SKM-1 treated with dmso at 0.1 percent for 144 hours (cell line): ENCODE measurements around the gene SGF29.
A peak's percentile ranks its signal among the peaks of the same experiment; 100 is the strongest.
"Not testable (repeated sequence)": the region's sequence is repeated elsewhere in the genome, so short reads cannot be mapped to it uniquely, and the experiment has no call there.

Experiments used
- DNase-seq: peaks from one replicate; lab custom pipeline; 2025; ENCODE audit not compliant: unreplicated experiment; lab: John Stamatoyannopoulos, UW

Gene SGF29

GRCh38 chr16:28532940-28533647 is 20.6 kb upstream of the SGF29 start:
- no peak for DNase-seq

GRCh38 chr16:28534542-28535373 is 19.0 kb upstream of the SGF29 start:
- DNase-seq: peak; percentile 97

- DNase-seq: no peak
Measured at GRCh38 chr16:28537076-28537475, 16.6 kb upstream of the SGF29 start.

GRCh38 chr16:28537964-28538732 is 15.6 kb upstream of the SGF29 start:
- DNase-seq: no peak

- DNase-seq: no peak
Measured at GRCh38 chr16:28538733-28539596, 14.8 kb upstream of the SGF29 start, which contains the start of gene NUPR1. Gene NUPR1, minus strand, starts transcription at chr16:28538974. Its CDS starts 67 bp downstream, at chr16:28538907.

GRCh38 chr16:28540346-28540745 is 13.4 kb upstream of the SGF29 start:
- DNase-seq: no peak

- no peak for DNase-seq
Measured at GRCh38 chr16:28542646-28543045, 11.1 kb upstream of the SGF29 start.

GRCh38 chr16:28543072-28543471 is 10.6 kb upstream of the SGF29 start:
- peak; percentile 94 for DNase-seq

- DNase-seq: no peak
Measured at GRCh38 chr16:28544998-28545397, 8.7 kb upstream of the SGF29 start.

GRCh38 chr16:28545964-28546363 is 7.8 kb upstream of the SGF29 start:
- not testable (repeated sequence) for DNase-seq

GRCh38 chr16:28546626-28547025 is 7.1 kb upstream of the SGF29 start:
- no peak for DNase-seq

- no peak for DNase-seq
Measured at GRCh38 chr16:28548306-28548802, 5.4 kb upstream of the SGF29 start.

- peak; percentile 69 for DNase-seq
Measured at GRCh38 chr16:28549301-28549899, 4.3 kb upstream of the SGF29 start.

GRCh38 chr16:28554634-28555423 is 1.1 kb downstream of the SGF29 start:
- no peak for DNase-seq

- DNase-seq: no peak
Measured at GRCh38 chr16:28555561-28555960, 1.8 kb downstream of the SGF29 start.

GRCh38 chr16:28556914-28557320 is 3.2 kb downstream of the SGF29 start:
- DNase-seq: no peak

GRCh38 chr16:28558456-28558855 is 4.7 kb downstream of the SGF29 start:
- DNase-seq: no peak

GRCh38 chr16:28561557-28562187 is 8.0 kb downstream of the SGF29 start:
- no peak for DNase-seq

- DNase-seq: no peak
Measured at GRCh38 chr16:28562199-28562598, 8.5 kb downstream of the SGF29 start.
